Cardiac fibroblast (primary cell): ENCODE data around the gene BRPF1.

Experiments used
- DNase-seq, 2 donors: peaks; one replicate each; pipeline versions ENCODE4 v3.0.0 to v3.0.0-alpha.2; 2010; ENCODE audit warnings: low read depth in 2 of 2
- H3K4me3 ChIP-seq, 2 donors: replicated peaks in 1 of 2; 1 replicate in 1 of 2; 2 replicates in 1 of 2; pipeline ENCODE4 v1.5.1; 2011; ENCODE audit warnings: low read depth in 2 of 2, low read length in 2 of 2, mild to moderate bottlenecking in 2 of 2, moderate library complexity in 1 of 2
- TF ChIP-seq, protein P1 (sequence below): IDR thresholded peaks from one replicate; pipeline ENCODE4 v1.5.1; 2011; ENCODE audit warnings: low read depth, mild to moderate bottlenecking, low read length, inconsistent platforms

BRPF1 gene

DNA sequence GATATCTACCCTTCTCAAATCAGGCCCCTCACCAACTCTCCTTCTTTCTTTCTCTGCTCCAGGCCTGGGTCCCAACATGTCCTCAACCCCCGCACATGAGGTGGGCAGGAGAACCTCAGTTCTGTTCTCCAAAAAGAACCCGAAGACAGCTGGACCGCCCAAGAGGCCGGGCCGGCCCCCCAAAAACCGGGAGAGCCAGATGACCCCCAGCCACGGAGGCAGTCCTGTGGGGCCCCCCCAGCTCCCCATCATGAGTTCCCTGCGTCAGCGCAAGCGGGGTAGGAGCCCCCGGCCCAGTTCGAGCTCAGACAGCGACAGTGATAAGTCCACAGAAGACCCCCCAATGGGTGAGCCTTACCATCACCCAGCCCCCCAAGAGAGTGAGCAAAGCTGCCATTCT is 12.6 kb downstream of the BRPF1 start:
- DNase-seq: no peak
- no peak overlapping the region for H3K4me3 ChIP-seq
- TF ChIP-seq, protein P1, sequence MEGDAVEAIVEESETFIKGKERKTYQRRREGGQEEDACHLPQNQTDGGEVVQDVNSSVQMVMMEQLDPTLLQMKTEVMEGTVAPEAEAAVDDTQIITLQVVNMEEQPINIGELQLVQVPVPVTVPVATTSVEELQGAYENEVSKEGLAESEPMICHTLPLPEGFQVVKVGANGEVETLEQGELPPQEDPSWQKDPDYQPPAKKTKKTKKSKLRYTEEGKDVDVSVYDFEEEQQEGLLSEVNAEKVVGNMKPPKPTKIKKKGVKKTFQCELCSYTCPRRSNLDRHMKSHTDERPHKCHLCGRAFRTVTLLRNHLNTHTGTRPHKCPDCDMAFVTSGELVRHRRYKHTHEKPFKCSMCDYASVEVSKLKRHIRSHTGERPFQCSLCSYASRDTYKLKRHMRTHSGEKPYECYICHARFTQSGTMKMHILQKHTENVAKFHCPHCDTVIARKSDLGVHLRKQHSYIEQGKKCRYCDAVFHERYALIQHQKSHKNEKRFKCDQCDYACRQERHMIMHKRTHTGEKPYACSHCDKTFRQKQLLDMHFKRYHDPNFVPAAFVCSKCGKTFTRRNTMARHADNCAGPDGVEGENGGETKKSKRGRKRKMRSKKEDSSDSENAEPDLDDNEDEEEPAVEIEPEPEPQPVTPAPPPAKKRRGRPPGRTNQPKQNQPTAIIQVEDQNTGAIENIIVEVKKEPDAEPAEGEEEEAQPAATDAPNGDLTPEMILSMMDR: no peak

DNA sequence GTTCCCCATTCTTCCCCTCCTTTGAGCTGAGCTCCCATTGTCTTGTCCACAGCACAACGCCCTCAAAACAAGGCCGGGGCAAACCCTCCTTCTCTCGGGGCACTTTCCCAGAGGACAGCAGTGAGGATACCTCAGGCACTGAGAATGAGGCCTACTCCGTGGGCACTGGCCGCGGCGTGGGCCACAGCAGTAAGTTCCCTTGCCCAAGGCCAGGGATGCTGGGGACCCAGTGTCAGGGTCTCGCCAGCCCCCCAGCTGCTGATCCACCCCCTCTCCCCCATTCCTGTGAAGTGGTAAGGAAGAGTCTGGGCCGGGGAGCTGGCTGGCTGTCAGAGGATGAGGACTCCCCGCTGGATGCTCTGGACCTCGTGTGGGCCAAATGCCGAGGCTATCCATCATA is 14.0 kb downstream of the BRPF1 start:
- TF ChIP-seq, protein P1: no peak
- no peak overlapping the region for H3K4me3 ChIP-seq
- no peak for DNase-seq

DNA sequence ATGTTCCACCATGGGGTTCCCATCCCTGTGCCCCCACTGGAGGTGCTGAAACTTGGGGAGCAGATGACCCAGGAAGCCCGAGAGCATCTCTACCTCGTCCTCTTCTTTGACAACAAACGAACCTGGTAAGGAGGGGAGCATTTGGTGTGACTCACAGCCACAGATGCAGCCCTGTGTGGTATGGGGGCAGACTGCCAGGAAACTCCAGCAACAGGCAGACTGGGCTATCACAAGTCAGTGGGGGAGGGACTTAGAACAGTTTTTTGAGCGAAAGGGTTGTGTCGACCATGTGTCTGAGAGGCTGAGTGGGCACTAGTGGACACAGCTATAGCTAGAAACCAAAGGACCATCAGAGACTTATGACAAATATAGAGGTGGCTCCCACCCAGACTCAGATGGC is 14.8 kb downstream of the BRPF1 start:
- no peak overlapping the region for H3K4me3 ChIP-seq
- TF ChIP-seq, protein P1: no peak
- peak; percentile 80 to 91 for DNase-seq

DNA sequence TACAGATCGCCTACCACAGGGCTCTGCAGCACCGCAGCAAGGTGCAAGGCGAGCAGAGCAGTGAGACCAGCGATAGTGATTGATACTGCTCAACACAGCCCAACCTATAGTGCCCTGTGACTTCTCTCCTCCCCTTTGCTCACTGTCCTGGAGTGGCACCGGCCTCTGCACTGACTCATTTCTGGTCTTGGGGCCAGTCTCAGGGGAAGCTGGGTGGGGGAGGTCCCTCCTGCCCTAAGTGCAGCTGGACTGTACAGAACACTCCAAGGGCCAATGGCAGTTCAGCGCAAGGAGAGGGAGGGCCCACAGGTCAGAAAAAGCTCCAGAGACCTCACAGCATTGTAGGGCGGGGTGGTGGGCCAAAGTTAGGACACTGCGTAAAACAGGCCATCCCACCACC is 15.7 kb downstream of the BRPF1 start:
- no peak overlapping the region for H3K4me3 ChIP-seq
- DNase-seq: peak; percentile 58 to 70
- TF ChIP-seq, protein P1: no peak

DNA sequence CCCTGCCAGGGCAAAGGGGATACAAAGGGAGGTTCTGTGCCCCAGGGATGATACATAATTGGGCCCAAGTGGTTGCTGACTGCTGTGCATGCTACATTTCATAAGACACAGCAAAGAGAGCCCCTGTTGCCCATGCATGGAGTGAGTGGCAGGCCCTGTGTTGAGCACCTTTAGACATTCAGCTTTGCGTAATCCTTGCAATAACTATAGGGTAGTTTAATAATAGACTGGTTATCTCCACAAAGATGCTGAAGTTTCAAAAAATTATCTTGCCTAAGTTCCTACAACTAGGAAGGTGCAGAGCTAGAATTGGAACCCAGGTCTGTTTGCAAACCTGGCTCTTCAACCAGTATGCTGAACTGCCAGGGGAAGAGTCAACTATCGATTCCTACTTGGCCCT is 16.5 kb downstream of the BRPF1 start:
- H3K4me3 ChIP-seq: no peak overlapping the region
- TF ChIP-seq, protein P1: no peak
- no peak for DNase-seq

DNA sequence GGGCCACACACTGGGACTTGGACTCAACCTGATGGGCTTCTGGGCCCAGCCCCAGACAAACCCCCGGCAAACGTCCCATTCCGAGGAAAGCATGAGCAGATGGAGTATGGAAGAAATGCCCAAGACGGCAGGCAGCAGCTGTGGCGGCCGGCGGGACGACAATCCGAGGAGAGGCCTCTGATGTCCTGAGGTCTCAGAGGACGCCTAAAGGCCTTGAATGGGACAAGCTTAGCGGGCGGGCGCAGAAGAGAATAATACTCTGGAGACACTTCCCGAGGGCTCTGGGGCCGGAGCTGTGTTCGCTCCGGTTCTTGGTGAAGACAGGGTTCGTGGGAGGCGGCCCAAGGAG is 17.7 kb downstream of the BRPF1 start:
- DNase-seq: no peak
- peak overlapping the region; percentile 71 to 82 for H3K4me3 ChIP-seq
- TF ChIP-seq, protein P1: no peak
